ENCODE measurements around the gene AGTR1. TPM values are rescaled to one million over a fixed set of nuclear protein-coding genes. Genes with fewer than 3 reads are reported as not detected.
"Not testable (repeated sequence)": the region's sequence is repeated elsewhere in the genome, so short reads cannot be mapped to it uniquely, and the experiment has no call there.

AGTR1 gene
- total RNA-seq, 1 donor = 10.5 TPM

DNA sequence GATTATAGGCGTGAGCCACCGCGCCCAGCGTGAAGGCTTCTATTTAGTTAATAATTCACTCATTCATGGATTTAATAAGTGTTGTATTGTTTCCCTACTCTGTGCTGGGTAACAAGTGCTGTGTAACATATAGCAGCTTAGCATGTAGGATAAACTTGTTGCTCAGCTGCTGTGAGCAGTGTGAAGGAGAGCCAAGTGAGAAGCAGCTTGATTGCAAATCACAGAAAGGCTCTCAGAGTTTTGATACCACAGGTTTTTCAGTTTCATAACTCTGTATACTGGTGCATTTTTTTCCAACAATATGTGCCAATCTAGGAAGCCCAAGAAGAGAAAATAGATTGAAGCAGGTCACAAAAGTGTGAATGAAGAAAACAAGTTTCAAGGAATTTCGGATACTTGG is 48.4 kb downstream of the AGTR1 start:
- Histone ChIP-seq H3K27me3 (ENCODE audit: insufficient read depth, low read length) (no peaks in the 10 kb centered on the region), H3K4me2 (ENCODE audit: insufficient read depth, low read length) (no peak overlapping the region), H3K79me2 (ENCODE audit: insufficient read depth, low read length) (no peaks in the 10 kb centered on the region), H3K4me1 (ENCODE audit: insufficient read depth, low read length) (no peaks in the 10 kb centered on the region), H3K36me3 (ENCODE audit: insufficient read depth, low read length) (no peaks in the 10 kb centered on the region), H3K27ac (ENCODE audit: low read depth, low read length) (no peak overlapping the region), H3K4me3 (ENCODE audit: insufficient read depth, low read length) (no peak overlapping the region), H3K9me3 (ENCODE audit: low read depth, low read length) (no peaks in the 10 kb centered on the region), H4K20me1 (ENCODE audit: insufficient read depth, low read length) (no peaks in the 10 kb centered on the region), H2AFZ (ENCODE audit: low read length) (no peak overlapping the region)
- DNase-seq (ENCODE audit: insufficient read length, low spot score, missing footprints) = no peak
- TF ChIP-seq, protein P1, sequence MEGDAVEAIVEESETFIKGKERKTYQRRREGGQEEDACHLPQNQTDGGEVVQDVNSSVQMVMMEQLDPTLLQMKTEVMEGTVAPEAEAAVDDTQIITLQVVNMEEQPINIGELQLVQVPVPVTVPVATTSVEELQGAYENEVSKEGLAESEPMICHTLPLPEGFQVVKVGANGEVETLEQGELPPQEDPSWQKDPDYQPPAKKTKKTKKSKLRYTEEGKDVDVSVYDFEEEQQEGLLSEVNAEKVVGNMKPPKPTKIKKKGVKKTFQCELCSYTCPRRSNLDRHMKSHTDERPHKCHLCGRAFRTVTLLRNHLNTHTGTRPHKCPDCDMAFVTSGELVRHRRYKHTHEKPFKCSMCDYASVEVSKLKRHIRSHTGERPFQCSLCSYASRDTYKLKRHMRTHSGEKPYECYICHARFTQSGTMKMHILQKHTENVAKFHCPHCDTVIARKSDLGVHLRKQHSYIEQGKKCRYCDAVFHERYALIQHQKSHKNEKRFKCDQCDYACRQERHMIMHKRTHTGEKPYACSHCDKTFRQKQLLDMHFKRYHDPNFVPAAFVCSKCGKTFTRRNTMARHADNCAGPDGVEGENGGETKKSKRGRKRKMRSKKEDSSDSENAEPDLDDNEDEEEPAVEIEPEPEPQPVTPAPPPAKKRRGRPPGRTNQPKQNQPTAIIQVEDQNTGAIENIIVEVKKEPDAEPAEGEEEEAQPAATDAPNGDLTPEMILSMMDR (IDR thresholded peaks at IDR 0.05; ENCODE audit: extremely low read depth, low read depth, low read length) = no peak

DNA sequence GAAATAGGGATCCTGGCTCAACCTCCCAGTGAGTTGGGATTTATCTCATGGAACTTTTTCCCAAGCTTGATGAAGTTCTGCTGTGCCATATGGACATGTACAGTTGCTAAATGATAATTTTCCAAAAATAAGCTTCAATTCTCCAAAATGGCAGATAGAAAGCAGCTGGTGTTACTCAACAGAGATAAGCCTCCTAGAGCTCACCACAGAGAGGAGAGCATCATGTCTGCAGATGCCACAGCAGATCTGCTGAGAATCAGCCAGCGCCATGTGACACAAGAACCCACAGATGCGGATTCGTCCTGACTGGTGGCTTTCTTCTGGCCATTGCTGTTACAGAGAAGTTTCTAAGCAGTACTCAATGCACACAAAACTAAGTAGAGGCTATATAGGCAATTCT is 50.6 kb downstream of the AGTR1 start:
- H3K4me1 ChIP-seq (ENCODE audit: insufficient read depth, low read length) = no peaks in the 10 kb centered on the region
- peak; percentile 30 for DNase-seq (ENCODE audit: insufficient read length, low spot score, missing footprints)

DNA sequence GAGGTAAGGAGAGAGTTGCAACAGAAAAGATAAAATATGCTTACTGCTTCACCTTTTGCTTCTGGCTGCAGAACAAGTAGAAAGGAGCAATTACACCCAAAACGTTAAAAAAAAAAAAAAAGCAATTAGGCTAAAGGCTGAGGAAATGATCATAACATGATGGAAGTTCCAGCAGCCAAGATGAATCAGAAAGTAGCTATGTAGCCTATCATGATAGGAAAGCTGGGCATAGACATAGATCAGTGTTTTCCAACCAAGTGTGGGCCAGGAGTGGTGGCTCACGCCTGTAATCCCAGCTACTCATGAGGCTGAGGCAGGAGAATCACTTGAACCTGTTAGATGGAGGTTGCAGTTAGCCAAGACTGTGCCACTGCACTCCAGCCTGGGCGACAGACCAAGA is 52.6 kb downstream of the AGTR1 start:
- no peak overlapping the region for H2AFZ ChIP-seq (ENCODE audit: low read length)
- TF ChIP-seq, protein P1 (IDR thresholded peaks at IDR 0.05; ENCODE audit: extremely low read depth, low read depth, low read length) = no peak
- H4K20me1 ChIP-seq (ENCODE audit: insufficient read depth, low read length) = no peaks in the 10 kb centered on the region
- DNase-seq (ENCODE audit: insufficient read length, low spot score, missing footprints) = no peak
- H3K4me3 ChIP-seq (ENCODE audit: insufficient read depth, low read length) = no peak overlapping the region
- no peaks in the 10 kb centered on the region for H3K79me2 ChIP-seq (ENCODE audit: insufficient read depth, low read length)
- no peak overlapping the region for H3K27ac ChIP-seq (ENCODE audit: low read depth, low read length)
- no peaks in the 10 kb centered on the region for H3K9me3 ChIP-seq (ENCODE audit: low read depth, low read length)
- no peaks in the 10 kb centered on the region for H3K4me1 ChIP-seq (ENCODE audit: insufficient read depth, low read length)
- no peak overlapping the region for H3K4me2 ChIP-seq (ENCODE audit: insufficient read depth, low read length)
- H3K36me3 ChIP-seq (ENCODE audit: insufficient read depth, low read length) = no peaks in the 10 kb centered on the region
- peaks cover 2% of the 10 kb centered on the region for H3K27me3 ChIP-seq (ENCODE audit: insufficient read depth, low read length)

More for the DNA sequence above, 50.6 kb downstream of the AGTR1 start:
- no peak overlapping the region for H3K4me2 ChIP-seq (ENCODE audit: insufficient read depth, low read length)
- no peaks in the 10 kb centered on the region for H4K20me1 ChIP-seq (ENCODE audit: insufficient read depth, low read length)
- no peaks in the 10 kb centered on the region for H3K36me3 ChIP-seq (ENCODE audit: insufficient read depth, low read length)
- TF ChIP-seq, protein P1 (IDR thresholded peaks at IDR 0.05; ENCODE audit: extremely low read depth, low read depth, low read length) = no peak
- no peak overlapping the region for H2AFZ ChIP-seq (ENCODE audit: low read length)
- no peaks in the 10 kb centered on the region for H3K27me3 ChIP-seq (ENCODE audit: insufficient read depth, low read length)
- H3K27ac ChIP-seq (ENCODE audit: low read depth, low read length) = no peak overlapping the region
- no peaks in the 10 kb centered on the region for H3K79me2 ChIP-seq (ENCODE audit: insufficient read depth, low read length)
- H3K4me3 ChIP-seq (ENCODE audit: insufficient read depth, low read length) = no peak overlapping the region
- no peaks in the 10 kb centered on the region for H3K9me3 ChIP-seq (ENCODE audit: low read depth, low read length)

DNA sequence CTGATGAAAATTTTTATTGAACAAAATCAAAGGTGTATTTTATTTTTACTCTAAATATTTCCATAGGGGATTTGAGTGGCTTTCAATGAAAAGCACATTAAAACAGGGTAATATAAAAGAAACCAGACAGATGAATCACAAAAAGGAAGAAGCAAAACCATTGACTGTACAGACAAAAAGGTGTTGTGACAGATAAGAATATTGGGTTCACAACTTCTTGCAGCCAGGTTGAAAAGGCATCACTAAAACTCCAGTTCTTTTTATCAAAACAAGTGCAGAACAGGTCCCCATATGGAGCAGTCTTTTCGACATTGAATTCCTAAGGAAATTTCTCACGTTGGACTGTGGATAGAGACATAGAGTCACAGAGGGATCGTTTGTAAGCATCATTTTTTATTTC is 53.8 kb downstream of the AGTR1 start:
- no peak for DNase-seq (ENCODE audit: insufficient read length, low spot score, missing footprints)
- Histone ChIP-seq H2AFZ (ENCODE audit: low read length) (no peak overlapping the region), H3K36me3 (ENCODE audit: insufficient read depth, low read length) (no peaks in the 10 kb centered on the region), H3K9me3 (ENCODE audit: low read depth, low read length) (no peaks in the 10 kb centered on the region), H3K27me3 (ENCODE audit: insufficient read depth, low read length) (peaks cover 2% of the 10 kb centered on the region), H4K20me1 (ENCODE audit: insufficient read depth, low read length) (no peaks in the 10 kb centered on the region), H3K4me1 (ENCODE audit: insufficient read depth, low read length) (no peaks in the 10 kb centered on the region), H3K4me2 (ENCODE audit: insufficient read depth, low read length) (no peak overlapping the region), H3K79me2 (ENCODE audit: insufficient read depth, low read length) (no peaks in the 10 kb centered on the region), H3K4me3 (ENCODE audit: insufficient read depth, low read length) (no peak overlapping the region), H3K27ac (ENCODE audit: low read depth, low read length) (no peak overlapping the region)
- TF ChIP-seq, protein P1 (IDR thresholded peaks at IDR 0.05; ENCODE audit: extremely low read depth, low read depth, low read length) = no peak

DNA sequence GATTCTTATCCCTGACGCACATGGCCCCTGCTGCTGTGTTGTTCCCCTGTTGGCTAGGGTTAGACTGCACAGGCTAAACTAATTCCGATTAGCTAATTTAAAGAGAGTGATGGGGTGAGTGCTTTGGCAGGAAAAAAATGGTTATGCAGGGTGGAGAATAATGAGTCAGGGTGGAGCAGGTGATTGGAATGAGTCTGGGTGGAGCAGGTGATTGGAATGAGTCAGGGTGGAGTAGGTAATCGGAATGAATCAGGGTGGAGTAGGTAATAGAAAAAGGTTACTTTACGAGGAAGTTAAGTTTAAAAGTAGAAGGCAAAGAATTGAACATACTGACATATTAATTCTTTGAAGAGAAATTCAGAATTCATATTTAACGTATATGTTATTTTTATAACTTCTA is 55.7 kb downstream of the AGTR1 start:
- H3K79me2 ChIP-seq (ENCODE audit: insufficient read depth, low read length); H3K36me3 ChIP-seq (ENCODE audit: insufficient read depth, low read length); H3K27ac ChIP-seq (ENCODE audit: low read depth, low read length); H3K4me2 ChIP-seq (ENCODE audit: insufficient read depth, low read length); H3K4me3 ChIP-seq (ENCODE audit: insufficient read depth, low read length); H3K9me3 ChIP-seq (ENCODE audit: low read depth, low read length); H2AFZ ChIP-seq (ENCODE audit: low read length); DNase-seq (ENCODE audit: insufficient read length, low spot score, missing footprints); H3K27me3 ChIP-seq (ENCODE audit: insufficient read depth, low read length); H4K20me1 ChIP-seq (ENCODE audit: insufficient read depth, low read length): not testable (repeated sequence)
- H3K4me1 ChIP-seq (ENCODE audit: insufficient read depth, low read length) = peaks cover 10% of the 10 kb centered on the region
